Left renal cortex interstitium (tissue), 4 donors: Measurements from ENCODE around the gene ABTB2. TPM values are rescaled to one million over a fixed set of nuclear protein-coding genes. Genes with fewer than 3 reads are reported as not detected.
"Not testable (repeated sequence)": the region's sequence is repeated elsewhere in the genome, so short reads cannot be mapped to it uniquely, and the experiment has no call there.

Experiments used
- DNase-seq, 4 donors: peaks; one replicate each; pipeline ENCODE4 v3.0.0-alpha.2; 2013; ENCODE audit warnings: low read depth in 4 of 4, low spot score in 2 of 4, missing footprints in 1 of 4
- polyA plus RNA-seq, 4 donors: library from polyadenylated mRNA; unstranded; fragments of 120-200 nt; gene quantifications; one replicate each; pipeline ENCODE4 v1.2.1, GENCODE V29; 2013; ENCODE audit not compliant: insufficient read length in 4 of 4

Gene ABTB2
- polyA plus RNA-seq, 4 donors, result 6.4 to 12.9 (median 8.8) TPM

- no peak for DNase-seq
Observed at GRCh38 chr11:34199525-34199924, 158.3 kb downstream of the ABTB2 start.

GRCh38 chr11:34198523-34198922 lies 159.3 kb downstream of the ABTB2 start:
- DNase-seq, result no peak

GRCh38 chr11:34197256-34197655 lies 160.6 kb downstream of the ABTB2 start:
- no peak for DNase-seq

GRCh38 chr11:34194576-34195335 lies 163.1 kb downstream of the ABTB2 start:
- DNase-seq, result no peak

- DNase-seq, result no peak
Observed at GRCh38 chr11:34192481-34193401, 165.1 kb downstream of the ABTB2 start.

- DNase-seq, result no peak
Observed at GRCh38 chr11:34191578-34191977, 166.2 kb downstream of the ABTB2 start.

- no peak for DNase-seq
Observed at GRCh38 chr11:34190192-34191139, 167.3 kb downstream of the ABTB2 start.

GRCh38 chr11:34189191-34189590 lies 168.6 kb downstream of the ABTB2 start:
- no peak for DNase-seq

GRCh38 chr11:34188181-34188580 lies 169.6 kb downstream of the ABTB2 start:
- no peak for DNase-seq

- DNase-seq, result no peak
Observed at GRCh38 chr11:34185926-34186841, 171.6 kb downstream of the ABTB2 start.

- DNase-seq, result no peak
Observed at GRCh38 chr11:34184505-34185015, 173.2 kb downstream of the ABTB2 start.

- no peak for DNase-seq
Observed at GRCh38 chr11:34183848-34184391, 173.9 kb downstream of the ABTB2 start.

GRCh38 chr11:34182921-34183685 lies 174.7 kb downstream of the ABTB2 start:
- no peak for DNase-seq

- no peak for DNase-seq
Observed at GRCh38 chr11:34182425-34182824, 175.4 kb downstream of the ABTB2 start.

- no peak for DNase-seq
Observed at GRCh38 chr11:34181856-34182405, 175.9 kb downstream of the ABTB2 start.

- DNase-seq, result no peak
Observed at GRCh38 chr11:34181251-34181650, 176.6 kb downstream of the ABTB2 start.

GRCh38 chr11:34180814-34181165 lies 177.0 kb downstream of the ABTB2 start:
- DNase-seq, result not testable (repeated sequence)
